ENCODE data around the gene PMS1.

GRCh38 chr2:189849550-189849949 lies 65.3 kb downstream of the PMS1 start:
- TF ChIP-seq CTCF (IDR thresholded peaks at IDR 0.05) (no peak), POLR2A (IDR thresholded peaks at IDR 0.05) (no peak)

All from heart left ventricle (tissue), 13 donors.